Spleen (tissue), 7 donors: ENCODE data around the gene PRR5L.

Experiments used
- CTCF ChIP-seq, 11 experiments: fragments of 200-600 bp in 7 of 11; fragments of 450-650 bp in 4 of 11; sonication (generic) in 4 of 11; IDR thresholded peaks in 8 of 11; conservative IDR thresholded peaks in 3 of 11; 1 replicate in 7 of 11; 2 replicates in 4 of 11; pipeline versions ENCODE4 v1.4.0 to v1.8.0; 2016 to 2021; ENCODE audit warnings: antibody characterized with exemption in 11 of 11, inconsistent platforms in 4 of 11, mild to moderate bottlenecking in 1 of 11
- POLR2A ChIP-seq, 3 donors: fragments of 450-650 bp; IDR thresholded peaks; one replicate each; pipeline ENCODE4 v1.5.1; 2017; ENCODE audit warnings: antibody characterized with exemption in 3 of 3, mild to moderate bottlenecking in 1 of 3
- donor health status: DM: no; HTN: no; CAD: no; lungs with moderate emphysema.
- donor health status: DM: no; HTN: no; CAD: no.
- donor health status: DM: no; HTN: no; CAD: no.

- TF ChIP-seq CTCF (IDR thresholded peaks at IDR 0.05 in 8 of 11, conservative IDR thresholded peaks at IDR 0.05 in 3 of 11) (no peak), POLR2A (IDR thresholded peaks at IDR 0.05) (no peak)
Observed at GRCh38 chr11:36357831-36358230, 61.7 kb downstream of the PRR5L start.
